ENCODE results near the gene PROK1. TPM values are rescaled to one million over a fixed set of nuclear protein-coding genes. Genes with fewer than 3 reads are reported as not detected.

Gene PROK1
- total RNA-seq, 1 donor from 2014 or later, result not detected

GRCh38 chr1:110494522-110495406 is 43.8 kb downstream of the PROK1 start:
- H3K4me3 Mint-ChIP-seq (ENCODE audit: unreplicated experiment), result peak overlapping the region; percentile 18
- H3K4me1 Mint-ChIP-seq (ENCODE audit: low read depth, unreplicated experiment), result peaks cover 11% of the 10 kb centered on the region
- no peak for TF ChIP-seq CTCF (IDR thresholded peaks at IDR 0.05; ENCODE audit: partially characterized antibody, unreplicated experiment)
- H3K27me3 Mint-ChIP-seq (ENCODE audit: unreplicated experiment), result peaks cover 10% of the 10 kb centered on the region
- no peaks in the 10 kb centered on the region for H3K36me3 Mint-ChIP-seq (ENCODE audit: unreplicated experiment)
- DNase-seq, result no peak
- no peak overlapping the region for H3K27ac Mint-ChIP-seq (ENCODE audit: unreplicated experiment)
- peaks cover 3% of the 10 kb centered on the region for H3K9me3 Mint-ChIP-seq (ENCODE audit: unreplicated experiment)

GRCh38 chr1:110495926-110496600 is 45.1 kb downstream of the PROK1 start:
- Mint-ChIP-seq H3K27me3 (ENCODE audit: unreplicated experiment) (peaks cover 11% of the 10 kb centered on the region), H3K9me3 (ENCODE audit: unreplicated experiment) (peaks cover 2% of the 10 kb centered on the region), H3K4me3 (ENCODE audit: unreplicated experiment) (no peak overlapping the region), H3K36me3 (ENCODE audit: unreplicated experiment) (no peaks in the 10 kb centered on the region), H3K4me1 (ENCODE audit: low read depth, unreplicated experiment) (peaks cover 11% of the 10 kb centered on the region), H3K27ac (ENCODE audit: unreplicated experiment) (no peak overlapping the region)
- DNase-seq, result peak; percentile 88
- peak; percentile 87 for TF ChIP-seq CTCF (IDR thresholded peaks at IDR 0.05; ENCODE audit: partially characterized antibody, unreplicated experiment)

- Mint-ChIP-seq H3K9me3 (ENCODE audit: unreplicated experiment) (peaks cover 3% of the 10 kb centered on the region), H3K27me3 (ENCODE audit: unreplicated experiment) (peaks cover 7% of the 10 kb centered on the region), H3K4me3 (ENCODE audit: unreplicated experiment) (no peak overlapping the region), H3K4me1 (ENCODE audit: low read depth, unreplicated experiment) (peaks cover 11% of the 10 kb centered on the region), H3K27ac (ENCODE audit: unreplicated experiment) (no peak overlapping the region), H3K36me3 (ENCODE audit: unreplicated experiment) (no peaks in the 10 kb centered on the region)
- no peak for TF ChIP-seq CTCF (IDR thresholded peaks at IDR 0.05; ENCODE audit: partially characterized antibody, unreplicated experiment)
- DNase-seq, result no peak
These were observed 47.3 kb downstream of the PROK1 start for GRCh38 chr1:110498270-110498669.

- Mint-ChIP-seq H3K27me3 (ENCODE audit: unreplicated experiment) (peaks cover 3% of the 10 kb centered on the region), H3K4me3 (ENCODE audit: unreplicated experiment) (no peak overlapping the region)
These were observed 50.7 kb downstream of the PROK1 start for GRCh38 chr1:110501488-110502132.

More at GRCh38 chr1:110501488-110502132, 50.7 kb downstream of the PROK1 start:
- Mint-ChIP-seq H3K9me3 (ENCODE audit: unreplicated experiment) (peaks cover 1% of the 10 kb centered on the region), H3K4me1 (ENCODE audit: low read depth, unreplicated experiment) (peaks cover 4% of the 10 kb centered on the region), H3K36me3 (ENCODE audit: unreplicated experiment) (no peaks in the 10 kb centered on the region), H3K27ac (ENCODE audit: unreplicated experiment) (no peak overlapping the region)
- TF ChIP-seq CTCF (IDR thresholded peaks at IDR 0.05; ENCODE audit: partially characterized antibody, unreplicated experiment), result no peak
- no peak for DNase-seq

Measured in glutamatergic neuron (in vitro differentiated cells).